K562 (cell line): ENCODE results near the gene DDIT3. TPM values are rescaled to one million over a fixed set of nuclear protein-coding genes. Genes with fewer than 3 reads are reported as not detected.

Experiments used
- ATAC-seq: fragments of 200-7000 bp; cut with Tn5 transposase; 3 replicates; pipeline ENCODE4 v1.9.1; 2020; ENCODE audit warnings: moderate library complexity
- BruUV-seq: library from RNA; stranded (reverse); fragments of 400-500 nt; replicated peaks from 2 replicates; lab custom pipeline; 2021; lab: Mats Ljungman, UMichigan
- CTCF ChIA-PET: fragments of 300-600 bp; formaldehyde crosslinking; extraction: SDS; loops from one replicate; lab custom pipeline; 2021; ENCODE audit warnings: low intra/inter-chr PET ratio; lab: Yijun Ruan, JAX
- POLR2A ChIA-PET: fragments of 300-600, 350-650 bp; sonication (Branson Sonifier 250); formaldehyde crosslinking; extraction: SDS; loops from one replicate; lab custom pipeline; 2021; ENCODE audit warnings: antibody characterized with exemption, inconsistent platforms; lab: Yijun Ruan, JAX
- DNase-seq, 4 experiments: peaks; one replicate each; pipeline versions ENCODE4 v3.0.0 to v3.0.0-alpha.2; 2011 to 2018; ENCODE audit warnings: low spot score in 3 of 4, mixed read lengths in 3 of 4; ENCODE audit errors: extremely low read depth in 1 of 4
- FAIRE-seq: peaks from 2 replicates; lab custom pipeline; 2011; peaks lifted over from hg19 to GRCh38; lab: Jason Lieb, UNC
- H2AFZ ChIP-seq: 2 replicates; pipeline ENCODE4 v1.6.0; 2011; ENCODE audit warnings: low read depth, low read length, control low read depth, inconsistent platforms
- H3K27ac ChIP-seq: fragments of 200-600 bp; 3 replicates; pipeline ENCODE4 v1.8.0; 2011; ENCODE audit warnings: low read depth, mild to moderate bottlenecking, control low read depth, inconsistent platforms, low read length, moderate library complexity, mixed read lengths; ENCODE audit errors: extremely low read depth
- H3K27me3 ChIP-seq, 2 experiments: fragments of 300-600 bp in 1 of 2; 2 replicates in 1 of 2; 3 replicates in 1 of 2; pipeline versions ENCODE4 v1.6.0 to v1.8.0; 2011; ENCODE audit warnings: inconsistent platforms in 2 of 2, low read length in 2 of 2, mild to moderate bottlenecking in 1 of 2, mixed read lengths in 1 of 2, moderate library complexity in 1 of 2; ENCODE audit not compliant: control insufficient read depth in 2 of 2, insufficient read depth in 2 of 2
- H3K36me3 ChIP-seq: fragments of 300-600 bp; 3 replicates; pipeline ENCODE4 v1.8.0; 2011; ENCODE audit warnings: mild to moderate bottlenecking, low read length, inconsistent platforms; ENCODE audit not compliant: control insufficient read depth, insufficient read depth
- H3K4me1 ChIP-seq, 2 experiments: fragments of 200-600 bp in 1 of 2; replicated peaks in 1 of 2; 2 replicates in 1 of 2; 3 replicates in 1 of 2; pipeline versions ENCODE4 v1.5.1 to v1.8.0; 2011; ENCODE audit warnings: inconsistent platforms in 2 of 2, low read length in 2 of 2, mild to moderate bottlenecking in 1 of 2, mixed read lengths in 1 of 2, moderate library complexity in 1 of 2; ENCODE audit not compliant: control insufficient read depth in 2 of 2, insufficient read depth in 2 of 2
- H3K4me2 ChIP-seq: 2 replicates; pipeline ENCODE4 v1.6.1; 2011; ENCODE audit warnings: low read length, control low read depth, inconsistent platforms, mixed read lengths; ENCODE audit not compliant: insufficient read depth
- H3K4me3 ChIP-seq: fragments of 200-600 bp; sonication (generic), shearing (Covaris generic); 2 replicates; pipeline ENCODE4 v1.5.1; 2016; ENCODE audit warnings: control low read depth, inconsistent platforms
- H3K79me2 ChIP-seq: fragments of 200-600 bp; 3 replicates; pipeline ENCODE4 v1.8.0; 2011; ENCODE audit warnings: low read length, inconsistent platforms; ENCODE audit not compliant: control insufficient read depth, insufficient read depth
- H3K9ac ChIP-seq, 2 experiments: 2 replicates each; pipeline versions ENCODE4 v1.6.0 to v1.6.1; 2011; ENCODE audit warnings: low read depth in 2 of 2, low read length in 2 of 2, control low read depth in 1 of 2, inconsistent platforms in 1 of 2, mild to moderate bottlenecking in 1 of 2, mixed read lengths in 1 of 2; ENCODE audit not compliant: insufficient read depth in 1 of 2
- H3K9me1 ChIP-seq: one replicate; pipeline ENCODE4 v1.6.0; 2011; ENCODE audit warnings: inconsistent platforms, mild to moderate bottlenecking, low read length, moderate library complexity; ENCODE audit not compliant: control insufficient read depth, insufficient read depth
- H3K9me3 ChIP-seq: replicated peaks from 2 replicates; pipeline ENCODE4 v1.5.1; 2011; ENCODE audit warnings: low read depth, low read length, inconsistent platforms; ENCODE audit not compliant: control insufficient read depth, insufficient read depth
- H4K20me1 ChIP-seq: replicated peaks from 2 replicates; pipeline ENCODE4 v1.6.1; 2011; ENCODE audit warnings: low read length, inconsistent platforms, mixed read lengths; ENCODE audit not compliant: control insufficient read depth, insufficient read depth
- CREB1 ChIP-seq, 2 experiments: sonication (generic) in 1 of 2; formaldehyde crosslinking in 1 of 2; IDR thresholded peaks; 2 replicates each; pipeline versions ENCODE4 v1.6.1 to v1.8.0; 2012 to 2022; ENCODE audit warnings: inconsistent platforms in 1 of 2, mild to moderate bottlenecking in 1 of 2, missing genetic modification reagents in 1 of 2, moderate library complexity in 1 of 2
- KHSRP ChIP-seq: fragments of 450-650 bp; IDR thresholded peaks from 2 replicates; pipeline ENCODE4 v1.6.1; 2017
- KLF1 ChIP-seq: fragments of 450-650 bp; IDR thresholded peaks from 2 replicates; pipeline ENCODE4 v1.6.1; 2016; ENCODE audit warnings: missing genetic modification characterization, missing compliant biosample characterization
- RBFOX2 ChIP-seq: fragments of 200-400 bp; formaldehyde crosslinking; IDR thresholded peaks from 2 replicates; pipeline ENCODE4 v1.6.1; 2017; ENCODE audit warnings: low read depth, mild to moderate bottlenecking, low read length, moderate library complexity
- THRAP3 ChIP-seq: fragments of 450-650 bp; IDR thresholded peaks from 2 replicates; pipeline ENCODE4 v1.6.1; 2016; ENCODE audit warnings: mild to moderate bottlenecking, inconsistent platforms, borderline replicate concordance
- ZNF133 ChIP-seq: fragments of 250-450 bp; sonication (Bioruptor Pico); IDR thresholded peaks from 2 replicates; pipeline ENCODE4 v1.4.0; 2020; ENCODE audit warnings: mild to moderate bottlenecking
- ZNF143 ChIP-seq: sonication (generic); formaldehyde crosslinking; IDR thresholded peaks from 2 replicates; pipeline ENCODE4 v1.9.0; 2022; ENCODE audit warnings: mild to moderate bottlenecking, missing genetic modification reagents
- ZNF175 ChIP-seq: fragments of 200-800 bp; sonication (Bioruptor generic); IDR thresholded peaks from 2 replicates; pipeline ENCODE4 v1.6.1; 2016; ENCODE audit warnings: low read depth, mild to moderate bottlenecking, missing genetic modification characterization, missing compliant biosample characterization
- ZNF239 ChIP-seq: fragments of 250-450 bp; sonication (Bioruptor Pico); IDR thresholded peaks from 2 replicates; pipeline ENCODE4 v1.4.0; 2020; ENCODE audit warnings: mild to moderate bottlenecking
- ZNF561 ChIP-seq: fragments of 450-650 bp; formaldehyde crosslinking; conservative IDR thresholded peaks from 2 replicates; pipeline ENCODE4 v1.4.0; 2020; ENCODE audit warnings: mild to moderate bottlenecking, moderate library complexity
- ZNF57 ChIP-seq: fragments of 450-650 bp; formaldehyde crosslinking; IDR thresholded peaks from 2 replicates; pipeline ENCODE4 v1.4.0; 2020; ENCODE audit warnings: mild to moderate bottlenecking, moderate library complexity
- WGBS: fragments of 100-300 bp; shearing (Covaris generic); methylation state at CpG from one replicate; pipeline ENCODE4 v1.1.6; 2016; ENCODE audit warnings: low coverage, mixed read lengths; ENCODE audit not compliant: insufficient coverage; ENCODE audit errors: missing lambda C conversion rate; 5-methylcytosine and 5-hydroxymethylcytosine counted together
- in situ Hi-C: fragments of 300-500 bp; cut with MboI; formaldehyde crosslinking; loops from 4 replicates; pipeline ENCODE4 v1.15.0; 2018; ENCODE audit warnings: inconsistent platforms, mixed read lengths
- intact Hi-C: fragments of 100-400 bp; cut with micrococcal nuclease; formaldehyde crosslinking; loops from 2 replicates; pipeline ENCODE4 v1.14.2; 2022
- polyA plus RNA-seq, 8 experiments: library from polyadenylated mRNA; depleted of rRNA in 4 of 8; stranded (reverse) in 5 of 8; unstranded in 3 of 8; fragments of >200 nt; fragmentation: Nextera tagmentation in 2 of 8; fragmentation: Illumina TruSeq in 1 of 8; extraction: Ambion mirVana in 2 of 8; extraction: Trizol in 1 of 8; gene quantifications; 2 replicates each; pipeline versions ENCODE4 v1.2.1 to v1.2.3, GENCODE V29; 2011 to 2014; ENCODE audit warnings: inconsistent platforms in 1 of 8, missing spikeins in 1 of 8
- total RNA-seq, 7 experiments: library from RNA; depleted of rRNA in 6 of 7; stranded (reverse); fragments of >200 nt in 6 of 7; fragmentation: Illumina TruSeq in 2 of 7; extraction: Trizol in 2 of 7; gene quantifications; 2 replicates each; pipeline versions ENCODE4 v1.2.1 to v1.2.3, GENCODE V29; 2011 to 2021; ENCODE audit warnings: low replicate concordance in 1 of 7
- TF ChIP-seq, protein P1 (sequence below): fragments of 450-650 bp; IDR thresholded peaks from 2 replicates; pipeline ENCODE4 v1.6.1; 2018; ENCODE audit warnings: mild to moderate bottlenecking, low read depth; ENCODE audit not compliant: partially characterized antibody
- TF ChIP-seq, protein P2 (sequence below): sonication (generic); formaldehyde crosslinking; IDR thresholded peaks from 2 replicates; pipeline ENCODE4 v1.8.0; 2022; ENCODE audit warnings: mild to moderate bottlenecking, missing genetic modification reagents
- TF ChIP-seq, protein P3 (sequence below): sonication (generic); IDR thresholded peaks from 2 replicates; pipeline ENCODE4 v1.6.1; 2016
- TF ChIP-seq, protein P4 (sequence below): IDR thresholded peaks from 2 replicates; pipeline ENCODE4 v1.6.1; 2014; ENCODE audit warnings: antibody characterized with exemption

DDIT3 gene
- total and polyA plus RNA-seq, 9 of the 15 experiments (the other 6 are each of a cell fraction or from before 2014, with no cell fraction given) = 59.1 to 272 (median 89.9) TPM

DNA sequence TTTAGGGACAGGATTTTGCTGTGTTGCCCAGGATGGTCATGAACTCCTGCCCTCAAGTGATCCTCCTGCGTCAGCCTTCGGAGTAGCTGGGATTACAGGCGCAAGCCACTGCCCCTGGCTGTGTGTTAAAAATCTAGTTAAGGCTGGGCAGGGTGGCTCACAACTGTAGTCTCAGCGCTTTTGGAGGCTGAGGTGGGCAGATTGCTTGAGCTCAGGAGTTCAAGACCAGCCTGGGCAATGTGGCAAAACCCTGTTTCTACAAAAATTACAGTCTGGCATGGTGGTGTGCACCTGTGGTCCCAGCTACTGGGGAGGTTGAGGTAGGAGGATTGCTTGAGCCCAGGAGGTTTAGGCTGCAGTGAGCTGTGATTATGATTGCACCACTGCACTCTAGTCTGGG is 9.2 kb downstream of the DDIT3 start:
- intact Hi-C loops = no loop called here
- no peak for ATAC-seq
- ChIA-PET CTCF (interaction anchor here (0.6 kb wide), 1 partner anchor 12 kb away, joined by 3 read pairs; the partner anchor contains the start of gene MBD6), POLR2A (interaction anchor here (0.5 to 10.1 kb wide), 6 partner anchors 7 to 52 kb away, joined by 3 to 184 read pairs (median 4); partner anchors contain the start of gene DDIT3)
- H3K9me3 ChIP-seq = no peaks in the 10 kb centered on the region
- peaks cover 70% of the 10 kb centered on the region for H3K36me3 ChIP-seq
- no peaks in the 10 kb centered on the region; a peak in 1 of 5 replicates for H3K4me1 ChIP-seq
- BruUV-seq = no TSS peak
- no peak overlapping the region for H3K4me3 ChIP-seq
- in situ Hi-C loops = no loop called here
- H3K27ac ChIP-seq = no peak overlapping the region
- no peak overlapping the region for H3K4me2 ChIP-seq
- no peaks in the 10 kb centered on the region for H3K27me3 ChIP-seq
- H2AFZ ChIP-seq = no peak overlapping the region
- peaks cover 3% of the 10 kb centered on the region; the same call in 1 of the 3 replicates for H3K79me2 ChIP-seq
- no peak for FAIRE-seq
- no peak overlapping the region for H3K9ac ChIP-seq
- H4K20me1 ChIP-seq = peaks cover 12% of the 10 kb centered on the region
- H3K9me1 ChIP-seq = no peaks in the 10 kb centered on the region
- WGBS = 93% methylated on average over 4 of the region's 4 CpGs
- no peak for DNase-seq
- no peak for TF ChIP-seq ZNF143 (CRISPR knock-in tag)
- TF ChIP-seq KLF1 (tag) = no peak
- TF ChIP-seq, protein P1, sequence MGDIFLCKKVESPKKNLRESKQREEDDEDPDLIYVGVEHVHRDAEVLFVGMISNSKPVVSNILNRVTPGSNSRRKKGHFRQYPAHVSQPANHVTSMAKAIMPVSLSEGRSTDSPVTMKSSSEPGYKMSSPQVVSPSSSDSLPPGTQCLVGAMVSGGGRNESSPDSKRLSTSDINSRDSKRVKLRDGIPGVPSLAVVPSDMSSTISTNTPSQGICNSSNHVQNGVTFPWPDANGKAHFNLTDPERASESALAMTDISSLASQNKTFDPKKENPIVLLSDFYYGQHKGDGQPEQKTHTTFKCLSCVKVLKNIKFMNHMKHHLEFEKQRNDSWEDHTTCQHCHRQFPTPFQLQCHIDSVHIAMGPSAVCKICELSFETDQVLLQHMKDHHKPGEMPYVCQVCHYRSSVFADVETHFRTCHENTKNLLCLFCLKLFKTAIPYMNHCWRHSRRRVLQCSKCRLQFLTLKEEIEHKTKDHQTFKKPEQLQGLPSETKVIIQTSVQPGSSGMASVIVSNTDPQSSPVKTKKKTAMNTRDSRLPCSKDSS = no peak
- TF ChIP-seq ZNF175 (CRISPR knock-in tag) = no peak
- no peak for TF ChIP-seq ZNF561 (CRISPR knock-in tag)
- no peak for TF ChIP-seq ZNF239 (CRISPR knock-in tag)
- TF ChIP-seq, protein P2, sequence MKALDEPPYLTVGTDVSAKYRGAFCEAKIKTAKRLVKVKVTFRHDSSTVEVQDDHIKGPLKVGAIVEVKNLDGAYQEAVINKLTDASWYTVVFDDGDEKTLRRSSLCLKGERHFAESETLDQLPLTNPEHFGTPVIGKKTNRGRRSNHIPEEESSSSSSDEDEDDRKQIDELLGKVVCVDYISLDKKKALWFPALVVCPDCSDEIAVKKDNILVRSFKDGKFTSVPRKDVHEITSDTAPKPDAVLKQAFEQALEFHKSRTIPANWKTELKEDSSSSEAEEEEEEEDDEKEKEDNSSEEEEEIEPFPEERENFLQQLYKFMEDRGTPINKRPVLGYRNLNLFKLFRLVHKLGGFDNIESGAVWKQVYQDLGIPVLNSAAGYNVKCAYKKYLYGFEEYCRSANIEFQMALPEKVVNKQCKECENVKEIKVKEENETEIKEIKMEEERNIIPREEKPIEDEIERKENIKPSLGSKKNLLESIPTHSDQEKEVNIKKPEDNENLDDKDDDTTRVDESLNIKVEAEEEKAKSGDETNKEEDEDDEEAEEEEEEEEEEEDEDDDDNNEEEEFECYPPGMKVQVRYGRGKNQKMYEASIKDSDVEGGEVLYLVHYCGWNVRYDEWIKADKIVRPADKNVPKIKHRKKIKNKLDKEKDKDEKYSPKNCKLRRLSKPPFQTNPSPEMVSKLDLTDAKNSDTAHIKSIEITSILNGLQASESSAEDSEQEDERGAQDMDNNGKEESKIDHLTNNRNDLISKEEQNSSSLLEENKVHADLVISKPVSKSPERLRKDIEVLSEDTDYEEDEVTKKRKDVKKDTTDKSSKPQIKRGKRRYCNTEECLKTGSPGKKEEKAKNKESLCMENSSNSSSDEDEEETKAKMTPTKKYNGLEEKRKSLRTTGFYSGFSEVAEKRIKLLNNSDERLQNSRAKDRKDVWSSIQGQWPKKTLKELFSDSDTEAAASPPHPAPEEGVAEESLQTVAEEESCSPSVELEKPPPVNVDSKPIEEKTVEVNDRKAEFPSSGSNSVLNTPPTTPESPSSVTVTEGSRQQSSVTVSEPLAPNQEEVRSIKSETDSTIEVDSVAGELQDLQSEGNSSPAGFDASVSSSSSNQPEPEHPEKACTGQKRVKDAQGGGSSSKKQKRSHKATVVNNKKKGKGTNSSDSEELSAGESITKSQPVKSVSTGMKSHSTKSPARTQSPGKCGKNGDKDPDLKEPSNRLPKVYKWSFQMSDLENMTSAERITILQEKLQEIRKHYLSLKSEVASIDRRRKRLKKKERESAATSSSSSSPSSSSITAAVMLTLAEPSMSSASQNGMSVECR (CRISPR knock-in tag) = no peak
- TF ChIP-seq RBFOX2 = no peak
- TF ChIP-seq ZNF57 (CRISPR knock-in tag) = no peak
- TF ChIP-seq, protein P3, sequence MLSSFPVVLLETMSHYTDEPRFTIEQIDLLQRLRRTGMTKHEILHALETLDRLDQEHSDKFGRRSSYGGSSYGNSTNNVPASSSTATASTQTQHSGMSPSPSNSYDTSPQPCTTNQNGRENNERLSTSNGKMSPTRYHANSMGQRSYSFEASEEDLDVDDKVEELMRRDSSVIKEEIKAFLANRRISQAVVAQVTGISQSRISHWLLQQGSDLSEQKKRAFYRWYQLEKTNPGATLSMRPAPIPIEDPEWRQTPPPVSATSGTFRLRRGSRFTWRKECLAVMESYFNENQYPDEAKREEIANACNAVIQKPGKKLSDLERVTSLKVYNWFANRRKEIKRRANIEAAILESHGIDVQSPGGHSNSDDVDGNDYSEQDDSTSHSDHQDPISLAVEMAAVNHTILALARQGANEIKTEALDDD = no peak
- TF ChIP-seq, protein P4, sequence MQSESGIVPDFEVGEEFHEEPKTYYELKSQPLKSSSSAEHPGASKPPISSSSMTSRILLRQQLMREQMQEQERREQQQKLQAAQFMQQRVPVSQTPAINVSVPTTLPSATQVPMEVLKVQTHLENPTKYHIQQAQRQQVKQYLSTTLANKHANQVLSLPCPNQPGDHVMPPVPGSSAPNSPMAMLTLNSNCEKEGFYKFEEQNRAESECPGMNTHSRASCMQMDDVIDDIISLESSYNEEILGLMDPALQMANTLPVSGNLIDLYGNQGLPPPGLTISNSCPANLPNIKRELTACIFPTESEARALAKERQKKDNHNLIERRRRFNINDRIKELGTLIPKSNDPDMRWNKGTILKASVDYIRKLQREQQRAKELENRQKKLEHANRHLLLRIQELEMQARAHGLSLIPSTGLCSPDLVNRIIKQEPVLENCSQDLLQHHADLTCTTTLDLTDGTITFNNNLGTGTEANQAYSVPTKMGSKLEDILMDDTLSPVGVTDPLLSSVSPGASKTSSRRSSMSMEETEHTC = no peak
- no peak for TF ChIP-seq ZNF133 (CRISPR knock-in tag)
- no peak for TF ChIP-seq THRAP3
- no peak for TF ChIP-seq KHSRP
- TF ChIP-seq CREB1 (IDR thresholded peaks at IDR 0.05) = no peak
- TF ChIP-seq CREB1 (CRISPR knock-in tag; IDR thresholded peaks at IDR 0.05) = no peak
